H9 (cell line): ENCODE data around the gene FGFBP2. TPM values are rescaled to one million over a fixed set of nuclear protein-coding genes. Genes with fewer than 3 reads are reported as not detected.

ENCODE experiments used
- DNase-seq: peaks from one replicate; pipeline ENCODE4 v3.0.0-alpha.2; 2017
- H2AFZ ChIP-seq: one replicate; pipeline ENCODE4 v1.6.1; 2013; ENCODE audit warnings: mild to moderate bottlenecking, low read length, control low read depth, moderate library complexity
- H2AK5ac ChIP-seq: 2 replicates; pipeline ENCODE4 v1.6.1; 2013; ENCODE audit warnings: low read length, control low read depth, mixed read lengths; ENCODE audit not compliant: insufficient read length
- H2BK120ac ChIP-seq: one replicate; pipeline ENCODE4 v1.6.1; 2013; ENCODE audit warnings: low read depth, mild to moderate bottlenecking, low read length, control low read depth, inconsistent platforms; ENCODE audit not compliant: poor library complexity, severe bottlenecking
- H2BK12ac ChIP-seq: 2 replicates; pipeline ENCODE4 v1.6.1; 2013; ENCODE audit warnings: low read length, control low read depth, mixed read lengths, low read depth; ENCODE audit not compliant: insufficient read length
- H2BK15ac ChIP-seq: 2 replicates; pipeline ENCODE4 v1.6.1; 2013; ENCODE audit warnings: low read depth, low read length, control low read depth
- H2BK20ac ChIP-seq: one replicate; pipeline ENCODE4 v1.6.1; 2013; ENCODE audit warnings: low read depth, mild to moderate bottlenecking, low read length, control low read depth, inconsistent platforms; ENCODE audit not compliant: poor library complexity, severe bottlenecking
- H2BK5ac ChIP-seq: 2 replicates; pipeline ENCODE4 v1.6.1; 2013; ENCODE audit warnings: low read length, control low read depth, mixed read lengths; ENCODE audit not compliant: insufficient read length
- H3K14ac ChIP-seq: 2 replicates; pipeline ENCODE4 v1.6.1; 2013; ENCODE audit warnings: low read length, control low read depth; ENCODE audit not compliant: insufficient read depth
- H3K18ac ChIP-seq: 2 replicates; pipeline ENCODE4 v1.6.1; 2013; ENCODE audit warnings: low read depth, mild to moderate bottlenecking, mixed read lengths, low read length, control low read depth; ENCODE audit not compliant: insufficient read length
- H3K23ac ChIP-seq: 2 replicates; pipeline ENCODE4 v1.6.1; 2013; ENCODE audit warnings: low read length, control low read depth, mixed read lengths, low read depth; ENCODE audit not compliant: insufficient read length
- H3K23me2 ChIP-seq: 2 replicates; pipeline ENCODE4 v1.6.1; 2013; ENCODE audit warnings: low read depth, mild to moderate bottlenecking, mixed read lengths, low read length, control low read depth; ENCODE audit not compliant: insufficient read length, poor library complexity, severe bottlenecking
- H3K27ac ChIP-seq: 2 replicates; pipeline ENCODE4 v1.5.1; 2013; ENCODE audit warnings: low read length, control low read depth, mixed read lengths, low read depth; ENCODE audit not compliant: insufficient read length
- H3K27me3 ChIP-seq: 2 replicates; pipeline ENCODE4 v1.6.1; 2013; ENCODE audit warnings: low read length, control low read depth, inconsistent platforms; ENCODE audit not compliant: insufficient read depth
- H3K4ac ChIP-seq: 2 replicates; pipeline ENCODE4 v1.6.1; 2013; ENCODE audit warnings: low read depth, mild to moderate bottlenecking, control low read depth, inconsistent platforms, low read length, moderate library complexity
- H3K4me1 ChIP-seq: 2 replicates; pipeline ENCODE4 v1.6.1; 2013; ENCODE audit warnings: low read length, control low read depth, inconsistent platforms; ENCODE audit not compliant: insufficient read depth
- H3K4me2 ChIP-seq: 2 replicates; pipeline ENCODE4 v1.6.1; 2013; ENCODE audit warnings: low read length, control low read depth, mixed read lengths; ENCODE audit not compliant: insufficient read length, insufficient read depth
- H3K56ac ChIP-seq: 2 replicates; pipeline ENCODE4 v1.6.1; 2013; ENCODE audit warnings: low read depth, mild to moderate bottlenecking, mixed read lengths, low read length, control low read depth; ENCODE audit not compliant: insufficient read length
- H3K79me1 ChIP-seq: 2 replicates; pipeline ENCODE4 v1.6.1; 2013; ENCODE audit warnings: low read depth, mild to moderate bottlenecking, moderate library complexity, low read length, control low read depth, inconsistent platforms; ENCODE audit not compliant: insufficient read depth, poor library complexity, severe bottlenecking
- H3K79me2 ChIP-seq: 2 replicates; pipeline ENCODE4 v1.6.1; 2013; ENCODE audit warnings: low read length, control low read depth, inconsistent platforms; ENCODE audit not compliant: insufficient read depth
- H3K9ac ChIP-seq: 2 replicates; pipeline ENCODE4 v1.6.1; 2013; ENCODE audit warnings: low read length, control low read depth, mixed read lengths; ENCODE audit not compliant: insufficient read length; ENCODE audit errors: extremely low read depth
- H3K9me3 ChIP-seq: one replicate; pipeline ENCODE4 v1.6.1; 2013; ENCODE audit warnings: low read depth, low read length, inconsistent platforms; ENCODE audit not compliant: control insufficient read depth
- H3T11ph ChIP-seq: one replicate; pipeline ENCODE4 v1.6.1; 2013; ENCODE audit warnings: mild to moderate bottlenecking, low read length, control low read depth, inconsistent platforms
- H4K20me1 ChIP-seq: one replicate; pipeline ENCODE4 v1.6.1; 2013; ENCODE audit not compliant: control insufficient read depth, insufficient read length, insufficient read depth
- H4K5ac ChIP-seq: 2 replicates; pipeline ENCODE4 v1.6.1; 2013; ENCODE audit warnings: low read depth, mild to moderate bottlenecking, mixed read lengths, low read length, control low read depth; ENCODE audit not compliant: insufficient read length
- H4K8ac ChIP-seq: replicated peaks from 2 replicates; pipeline ENCODE4 v1.6.1; 2013; ENCODE audit warnings: low read length, control low read depth, mixed read lengths, low read depth; ENCODE audit not compliant: insufficient read length
- H4K91ac ChIP-seq: 2 replicates; pipeline ENCODE4 v1.6.1; 2013; ENCODE audit warnings: low read depth, mild to moderate bottlenecking, moderate library complexity, mixed read lengths, low read length, control low read depth; ENCODE audit not compliant: insufficient read length
- H3K27ac Mint-ChIP-seq, 3 experiments: 2 replicates in 2 of 3; 3 replicates in 1 of 3; pipeline ENCODE4 v1.8.0; 2020 to 2021; ENCODE audit warnings: mixed read lengths in 3 of 3, mild to moderate bottlenecking in 1 of 3, moderate library complexity in 1 of 3
- H3K27me3 Mint-ChIP-seq: 2 replicates; pipeline ENCODE4 v1.8.0; 2021; ENCODE audit warnings: low read depth, mild to moderate bottlenecking, moderate library complexity, mixed read lengths
- H3K36me3 Mint-ChIP-seq, 3 experiments: 2 replicates in 2 of 3; 3 replicates in 1 of 3; pipeline ENCODE4 v1.8.0; 2020 to 2021; ENCODE audit warnings: low read depth in 3 of 3, mixed read lengths in 3 of 3; ENCODE audit not compliant: insufficient read depth in 1 of 3
- H3K4me1 Mint-ChIP-seq, 2 experiments: 2 replicates each; pipeline ENCODE4 v1.8.0; 2020; ENCODE audit warnings: mixed read lengths in 2 of 2
- H3K4me3 Mint-ChIP-seq, 2 experiments: 2 replicates in 1 of 2; 3 replicates in 1 of 2; pipeline ENCODE4 v1.8.0; 2020 to 2021; ENCODE audit warnings: mild to moderate bottlenecking in 2 of 2, mixed read lengths in 2 of 2, moderate library complexity in 1 of 2
- H3K9me3 Mint-ChIP-seq, 2 experiments: 2 replicates in 1 of 2; 3 replicates in 1 of 2; pipeline ENCODE4 v1.8.0; 2020; ENCODE audit warnings: mild to moderate bottlenecking in 2 of 2, mixed read lengths in 2 of 2, moderate library complexity in 1 of 2
- WGBS: extraction: QIAGEN DNeasy Blood & Tissue Kit; methylation state at CpG from one replicate; pipeline ENCODE4 v1.1.7; 2013; ENCODE audit warnings: missing lambda C conversion rate, low lambda C conversion rate, mixed read lengths; ENCODE audit not compliant: insufficient read length; ENCODE audit errors: extremely low coverage; 5-methylcytosine and 5-hydroxymethylcytosine counted together
- total RNA-seq: library from RNA; stranded (reverse); gene quantifications from 2 replicates; pipeline ENCODE4 v1.2.1, GENCODE V29; 2021
- TF ChIP-seq, protein P1 (sequence below): fragments of 200-600 bp; sonication (generic); conservative IDR thresholded peaks from 3 replicates; pipeline ENCODE4 v1.8.0; 2021; ENCODE audit warnings: antibody characterized with exemption, mild to moderate bottlenecking

The FGFBP2 gene
- total RNA-seq, 1 experiment from 2014 or later = not detected

DNA sequence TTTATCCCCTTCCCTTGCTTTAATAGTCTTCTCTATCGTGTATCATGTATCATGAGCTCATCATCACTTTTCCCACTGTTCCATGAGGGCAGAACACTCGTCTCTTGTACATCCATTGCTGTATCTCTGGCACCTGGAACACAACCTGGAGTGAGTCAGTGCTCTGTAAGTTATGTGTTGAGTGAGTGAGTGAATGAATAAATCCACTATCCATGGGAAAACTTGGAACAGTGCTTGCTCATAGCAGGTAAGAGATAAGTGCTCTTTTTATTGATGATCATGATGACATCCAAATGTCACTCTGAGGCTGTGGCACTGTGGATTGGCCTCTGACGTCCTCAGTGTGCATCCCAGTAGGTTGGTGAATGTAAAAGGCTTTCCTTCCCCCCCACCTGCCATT lies 28.7 kb downstream of the FGFBP2 start:
- Mint-ChIP-seq H3K9me3 (no peaks in the 10 kb centered on the region), H3K4me3 (no peak overlapping the region), H3K27me3 (no peaks in the 10 kb centered on the region; the same call in 1 of the 2 replicates), H3K27ac (no peak overlapping the region), H3K4me1 (peaks cover 7% of the 10 kb centered on the region in 2 experiments), H3K36me3 (no peaks in the 10 kb centered on the region)
- Histone ChIP-seq H2AFZ (no peak overlapping the region), H2BK15ac (no peak overlapping the region), H4K91ac (no peak overlapping the region), H4K20me1 (no peaks in the 10 kb centered on the region), H3K14ac (no peak overlapping the region), H3K9ac (no peak overlapping the region), H3K4ac (no peak overlapping the region), H3K18ac (no peak overlapping the region), H4K5ac (no peak overlapping the region), H3K27me3 (no peaks in the 10 kb centered on the region), H3K79me2 (no peaks in the 10 kb centered on the region), H3K23me2 (no peaks in the 10 kb centered on the region), H2BK12ac (no peak overlapping the region), H3K9me3 (no peaks in the 10 kb centered on the region), H2BK5ac (no peak overlapping the region), H2AK5ac (no peak overlapping the region), H3T11ph (no peak overlapping the region), H3K79me1 (no peaks in the 10 kb centered on the region), H2BK120ac (no peak overlapping the region), H3K23ac (no peak overlapping the region), H3K56ac (no peak overlapping the region), H4K8ac (no peak overlapping the region), H3K27ac (no peak overlapping the region), H3K4me2 (no peak overlapping the region), H3K4me1 (no peaks in the 10 kb centered on the region; the same call in 1 of the 2 replicates), H2BK20ac (no peak overlapping the region)
- no CpG with 5 or more reads among the region's 3 CpGs for WGBS
- no peak for DNase-seq
- TF ChIP-seq, protein P1, sequence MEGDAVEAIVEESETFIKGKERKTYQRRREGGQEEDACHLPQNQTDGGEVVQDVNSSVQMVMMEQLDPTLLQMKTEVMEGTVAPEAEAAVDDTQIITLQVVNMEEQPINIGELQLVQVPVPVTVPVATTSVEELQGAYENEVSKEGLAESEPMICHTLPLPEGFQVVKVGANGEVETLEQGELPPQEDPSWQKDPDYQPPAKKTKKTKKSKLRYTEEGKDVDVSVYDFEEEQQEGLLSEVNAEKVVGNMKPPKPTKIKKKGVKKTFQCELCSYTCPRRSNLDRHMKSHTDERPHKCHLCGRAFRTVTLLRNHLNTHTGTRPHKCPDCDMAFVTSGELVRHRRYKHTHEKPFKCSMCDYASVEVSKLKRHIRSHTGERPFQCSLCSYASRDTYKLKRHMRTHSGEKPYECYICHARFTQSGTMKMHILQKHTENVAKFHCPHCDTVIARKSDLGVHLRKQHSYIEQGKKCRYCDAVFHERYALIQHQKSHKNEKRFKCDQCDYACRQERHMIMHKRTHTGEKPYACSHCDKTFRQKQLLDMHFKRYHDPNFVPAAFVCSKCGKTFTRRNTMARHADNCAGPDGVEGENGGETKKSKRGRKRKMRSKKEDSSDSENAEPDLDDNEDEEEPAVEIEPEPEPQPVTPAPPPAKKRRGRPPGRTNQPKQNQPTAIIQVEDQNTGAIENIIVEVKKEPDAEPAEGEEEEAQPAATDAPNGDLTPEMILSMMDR = no peak
